HEK293 (cell line): ENCODE measurements around the gene CSF2RB.
A peak's percentile ranks its signal among the peaks of the same experiment; 100 is the strongest.

Experiments
- CTCF ChIP-seq: fragments of 450-650 bp; formaldehyde crosslinking; IDR thresholded peaks from 2 replicates; pipeline ENCODE4 v1.5.1; 2016; ENCODE audit warnings: missing biosample characterization, missing genetic modification characterization
- KLF17 ChIP-seq: fragments of 450-650 bp; formaldehyde crosslinking; IDR thresholded peaks from 2 replicates; pipeline ENCODE4 v1.5.1; 2016; ENCODE audit warnings: missing biosample characterization, missing genetic modification characterization
- KLF8 ChIP-seq: fragments of 450-650 bp; formaldehyde crosslinking; IDR thresholded peaks from 2 replicates; pipeline ENCODE4 v1.5.1; 2016; ENCODE audit warnings: missing biosample characterization, missing genetic modification characterization
- PATZ1 ChIP-seq: fragments of 450-650 bp; formaldehyde crosslinking; IDR thresholded peaks from 2 replicates; pipeline ENCODE4 v1.5.1; 2016; ENCODE audit warnings: missing biosample characterization, missing genetic modification characterization
- PRDM1 ChIP-seq: fragments of 450-650 bp; formaldehyde crosslinking; IDR thresholded peaks from 2 replicates; pipeline ENCODE4; 2016; ENCODE audit warnings: missing biosample characterization, missing genetic modification characterization
- TSHZ1 ChIP-seq: fragments of 450-650 bp; formaldehyde crosslinking; IDR thresholded peaks from 2 replicates; pipeline ENCODE4 v1.5.1; 2016; ENCODE audit warnings: missing biosample characterization, missing genetic modification characterization, borderline replicate concordance
- ZBTB11 ChIP-seq: fragments of 450-650 bp; formaldehyde crosslinking; conservative IDR thresholded peaks from 2 replicates; pipeline ENCODE4 v1.5.1; 2016; ENCODE audit warnings: low read depth, missing biosample characterization, missing genetic modification characterization
- ZBTB17 ChIP-seq: fragments of 450-650 bp; formaldehyde crosslinking; IDR thresholded peaks from 2 replicates; pipeline ENCODE4 v1.5.1; 2016; ENCODE audit warnings: missing biosample characterization, missing genetic modification characterization
- ZFP69B ChIP-seq: fragments of 450-650 bp; formaldehyde crosslinking; IDR thresholded peaks from 2 replicates; pipeline ENCODE4 v1.5.1; 2016; ENCODE audit warnings: missing biosample characterization, missing genetic modification characterization
- ZNF121 ChIP-seq: fragments of 450-650 bp; formaldehyde crosslinking; IDR thresholded peaks from 2 replicates; pipeline ENCODE4 v1.5.1; 2016; ENCODE audit warnings: missing biosample characterization, missing genetic modification characterization
- ZNF2 ChIP-seq: fragments of 450-650 bp; formaldehyde crosslinking; IDR thresholded peaks from 2 replicates; pipeline ENCODE4 v1.5.1; 2016; ENCODE audit warnings: missing biosample characterization, missing genetic modification characterization
- ZNF280D ChIP-seq: fragments of 450-650 bp; formaldehyde crosslinking; IDR thresholded peaks from 2 replicates; pipeline ENCODE4 v1.5.1; 2016; ENCODE audit warnings: missing biosample characterization, missing genetic modification characterization
- ZNF521 ChIP-seq: fragments of 450-650 bp; formaldehyde crosslinking; IDR thresholded peaks from 2 replicates; pipeline ENCODE4 v1.5.1; 2017; ENCODE audit warnings: missing biosample characterization, mild to moderate bottlenecking, missing genetic modification characterization
- ZNF558 ChIP-seq: fragments of 450-650 bp; formaldehyde crosslinking; IDR thresholded peaks from 2 replicates; pipeline ENCODE4 v1.5.1; 2016; ENCODE audit warnings: missing biosample characterization, missing genetic modification characterization
- ZNF654 ChIP-seq: fragments of 450-650 bp; formaldehyde crosslinking; IDR thresholded peaks from 2 replicates; pipeline ENCODE4 v1.5.1; 2016; ENCODE audit warnings: low read depth, missing biosample characterization, missing genetic modification characterization
- ZNF692 ChIP-seq: fragments of 450-650 bp; formaldehyde crosslinking; IDR thresholded peaks from 2 replicates; pipeline ENCODE4 v1.5.1; 2016; ENCODE audit warnings: missing biosample characterization, missing genetic modification characterization
- ZSCAN18 ChIP-seq: fragments of 450-650 bp; formaldehyde crosslinking; IDR thresholded peaks from 2 replicates; pipeline ENCODE4 v1.5.1; 2016; ENCODE audit warnings: missing biosample characterization, missing genetic modification characterization

CSF2RB gene

GRCh38 chr22:36977947-36978660 lies 64.7 kb downstream of the CSF2RB start (continued):
- peak; percentile 43; the same call in 1 of the 2 replicates for TF ChIP-seq PATZ1 (tag by site-specific recombination)
- TF ChIP-seq ZNF2: no peak
- peak; percentile 91 for TF ChIP-seq CTCF (tag by site-specific recombination)
- no peak for TF ChIP-seq ZNF558 (tag by site-specific recombination)
- TF ChIP-seq ZNF121 (tag by site-specific recombination): no peak
- peak; percentile 74 for TF ChIP-seq ZNF692 (tag by site-specific recombination)
- peak; percentile 40; the same call in 1 of the 2 replicates for TF ChIP-seq KLF17
- TF ChIP-seq ZBTB17 (tag by site-specific recombination): peak; percentile 89
- peak; percentile 73 for TF ChIP-seq KLF8
- TF ChIP-seq ZFP69B: peak; percentile 53; the same call in 1 of the 2 replicates
- TF ChIP-seq TSHZ1: no peak
- no peak for TF ChIP-seq PRDM1 (tag by site-specific recombination)
- TF ChIP-seq ZNF521 (tag by site-specific recombination): no peak
- TF ChIP-seq ZSCAN18 (tag by site-specific recombination): no peak
- peak; percentile 92 for TF ChIP-seq ZNF654 (tag by site-specific recombination)
- TF ChIP-seq ZNF280D (tag by site-specific recombination): no peak
- peak; percentile 93 for TF ChIP-seq ZBTB11
- TF ChIP-seq, all 188 proteins: peak for 22
